Fibroblast of pulmonary artery (primary cell): ENCODE data around the gene GPNMB.
"Not testable (repeated sequence)": the region's sequence is repeated elsewhere in the genome, so short reads cannot be mapped to it uniquely, and the experiment has no call there.

Experiments used
- DNase-seq: peaks from one replicate; pipeline ENCODE4 v3.0.0-alpha.2; 2010; ENCODE audit warnings: low read depth
- H3K4me3 ChIP-seq: replicated peaks from 2 replicates; pipeline ENCODE4 v1.5.1; 2011; ENCODE audit warnings: low read depth, mild to moderate bottlenecking, control low read depth, low read length, moderate library complexity
- CTCF ChIP-seq: IDR thresholded peaks from 2 replicates; pipeline ENCODE4 v1.5.1; 2011; ENCODE audit warnings: mild to moderate bottlenecking, control low read depth, low read length, inconsistent platforms; ENCODE audit errors: missing control alignments

The GPNMB gene

GRCh38 chr7:23214423-23214822 is 32.2 kb upstream of the GPNMB start:
- no peak for TF ChIP-seq CTCF
- no peak overlapping the region for H3K4me3 ChIP-seq
- DNase-seq, result no peak

- no peak for TF ChIP-seq CTCF
Observed at GRCh38 chr7:23214938-23215337, 31.6 kb upstream of the GPNMB start.

GRCh38 chr7:23216021-23216420 is 30.6 kb upstream of the GPNMB start:
- no peak for DNase-seq
- no peak for TF ChIP-seq CTCF
- H3K4me3 ChIP-seq, result no peak overlapping the region

More at GRCh38 chr7:23214938-23215337, 31.6 kb upstream of the GPNMB start:
- no peak overlapping the region for H3K4me3 ChIP-seq
- DNase-seq, result no peak

GRCh38 chr7:23218196-23218595 is 28.4 kb upstream of the GPNMB start:
- DNase-seq, result no peak
- no peak for TF ChIP-seq CTCF
- no peak overlapping the region for H3K4me3 ChIP-seq

GRCh38 chr7:23220690-23221305 is 25.8 kb upstream of the GPNMB start:
- TF ChIP-seq CTCF, result no peak
- H3K4me3 ChIP-seq, result no peak overlapping the region
- DNase-seq, result peak; percentile 7

GRCh38 chr7:23222439-23223030 is 24.0 kb upstream of the GPNMB start:
- no peak for TF ChIP-seq CTCF
- H3K4me3 ChIP-seq, result no peak overlapping the region
- DNase-seq, result no peak

- not testable (repeated sequence) for H3K4me3 ChIP-seq, DNase-seq
Observed at GRCh38 chr7:23224364-23224763, 22.2 kb upstream of the GPNMB start.
